HG03095 (cell line): Measurements from ENCODE around the gene CAMK2B.

Experiments
- ATAC-seq: cut with Tn5 transposase; IDR thresholded peaks from one replicate; pipeline ENCODE4 v1.9.1; 2021; ENCODE audit warnings: moderate library complexity; ENCODE audit not compliant: unreplicated experiment

CAMK2B gene

DNA sequence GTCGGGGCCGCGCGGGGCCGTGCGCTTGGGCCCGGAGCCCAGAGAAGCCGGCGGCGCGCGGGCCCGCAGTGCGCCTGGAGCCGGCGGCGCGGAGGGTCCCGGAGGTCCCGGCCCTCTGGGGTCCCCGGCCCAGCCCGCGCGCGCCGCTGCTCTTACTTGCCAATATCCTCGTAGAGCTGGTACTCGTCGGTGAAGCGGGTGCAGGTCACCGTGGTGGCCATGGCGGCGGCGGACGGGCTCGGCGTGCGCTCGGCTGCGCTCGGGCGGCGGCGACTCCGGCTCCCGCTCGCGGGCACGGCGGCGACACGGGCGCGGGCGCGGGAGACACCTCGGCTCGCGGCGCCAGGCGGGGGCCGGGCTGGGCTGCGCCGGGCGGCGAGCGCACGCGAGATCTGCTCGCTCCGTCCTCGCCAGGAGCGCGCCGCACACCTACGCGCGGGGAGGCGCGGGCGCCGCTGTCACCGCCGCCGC, at the start of gene CAMK2B:
TSS of gene CAMK2B (minus strand) at position 394 of the 471 bp plus-strand sequence. CDS start at position 221, 173 bp downstream.
- ATAC-seq, result no peak

DNA sequence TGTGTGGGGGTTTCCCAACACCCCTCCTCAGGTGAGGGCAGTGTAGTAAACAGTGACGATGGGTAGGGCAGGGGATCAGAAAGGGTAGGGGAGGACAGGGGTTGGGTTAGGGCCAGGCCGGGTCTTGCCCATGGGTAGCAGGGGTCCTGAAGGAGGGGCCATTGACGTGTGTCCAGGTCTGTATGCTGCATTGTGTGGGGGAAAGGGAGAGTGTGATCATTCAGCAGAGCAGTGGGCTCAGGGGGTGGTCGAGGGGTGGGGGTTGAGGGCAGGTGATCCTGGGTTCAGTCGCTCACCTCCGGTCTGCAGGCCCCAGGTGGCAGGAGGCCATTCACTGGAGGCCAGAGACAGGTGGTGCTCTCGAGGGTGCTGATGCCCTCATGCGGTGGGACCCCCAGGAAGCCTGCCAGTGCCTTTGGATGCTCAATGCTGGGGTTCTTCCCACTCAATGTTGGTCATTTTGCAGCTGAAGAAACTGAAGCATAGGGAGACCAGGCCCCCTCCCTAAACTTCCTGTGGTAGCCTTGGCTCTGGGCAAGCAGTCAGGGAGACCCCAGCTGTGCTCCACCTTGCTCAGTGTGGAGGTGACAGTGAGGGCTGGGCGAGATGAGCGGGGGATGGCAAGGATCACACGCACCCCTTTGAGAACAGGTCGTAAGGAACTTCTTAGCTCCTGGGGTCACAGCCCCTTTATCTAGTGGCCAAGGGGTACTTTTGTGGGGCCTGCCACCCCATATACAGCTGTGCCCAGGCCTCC, 48.8 kb upstream of the CAMK2B start:
- no peak for ATAC-seq

DNA sequence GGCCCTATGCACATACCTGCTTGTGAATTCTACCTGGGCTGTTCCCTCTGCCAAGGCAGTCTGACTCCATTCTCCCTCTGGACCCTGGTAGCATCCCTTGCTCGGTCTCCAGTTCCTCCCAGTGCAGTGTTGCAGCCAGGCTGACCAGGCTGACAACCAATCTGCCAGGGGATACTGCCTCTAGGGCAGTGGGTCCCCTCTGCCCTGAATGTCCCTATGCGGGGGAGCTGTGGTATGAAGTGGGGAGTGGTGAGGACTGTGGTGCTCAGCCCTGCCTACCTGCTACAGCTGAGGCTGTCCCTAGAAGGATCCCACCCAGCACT, 48.0 kb upstream of the CAMK2B start:
- ATAC-seq, result no peak

DNA sequence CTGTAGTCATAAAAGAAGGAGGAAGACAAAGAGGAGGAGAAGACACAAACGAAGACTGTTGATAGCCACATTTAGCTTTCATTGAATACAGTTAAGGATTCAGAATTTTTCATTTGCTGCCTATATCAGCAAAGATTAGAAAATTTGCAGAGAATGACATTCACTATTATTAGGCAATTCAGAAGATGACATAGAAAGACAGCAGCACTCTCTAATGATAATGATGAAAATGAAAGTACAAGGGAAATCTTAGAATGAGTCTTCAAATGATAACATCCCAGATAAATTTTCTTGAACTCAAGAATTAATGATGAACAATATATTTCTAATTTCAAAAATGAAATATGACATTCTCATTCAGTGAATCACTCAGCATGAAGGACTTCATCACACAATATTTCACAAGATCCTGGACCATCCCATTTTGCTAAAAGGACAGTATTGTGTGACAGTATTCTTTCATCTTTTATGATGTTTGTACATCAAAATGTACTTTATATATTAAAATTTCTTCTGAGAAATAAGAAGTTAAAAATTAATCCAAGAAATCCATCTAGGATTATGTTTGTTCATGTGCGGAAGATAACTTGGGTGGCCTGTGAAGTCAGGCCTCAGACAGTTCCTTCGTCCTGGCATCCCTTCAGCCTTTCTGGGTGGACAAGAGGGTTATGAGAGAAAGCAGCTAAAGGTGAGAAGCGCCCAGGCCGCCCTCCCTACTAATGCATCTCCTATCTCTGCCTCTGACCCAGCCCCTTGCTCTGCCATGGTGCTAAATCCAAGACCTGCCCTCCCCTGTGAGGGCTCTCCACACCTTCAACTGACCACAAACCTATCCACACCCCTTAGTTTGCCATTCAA, 47.4 kb upstream of the CAMK2B start:
- ATAC-seq, result no peak

DNA sequence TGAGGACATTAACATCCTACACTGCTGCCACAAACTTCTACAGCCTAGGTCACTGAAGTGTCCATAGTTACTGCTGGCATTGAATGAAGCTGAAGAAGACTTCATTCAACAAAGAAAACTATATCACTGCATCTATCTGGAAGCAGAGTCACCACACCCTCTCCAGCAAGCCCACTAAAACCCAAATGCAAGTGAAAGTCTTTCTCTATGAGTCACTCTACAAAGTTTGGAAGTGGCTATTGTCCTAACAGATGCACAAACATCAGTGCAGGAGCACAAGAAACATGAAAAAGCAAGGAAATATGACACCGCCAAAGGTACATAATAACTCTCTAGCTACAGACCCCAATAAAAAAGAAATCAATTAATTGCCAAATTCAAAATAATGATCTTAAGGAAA, 43.5 kb upstream of the CAMK2B start:
- ATAC-seq, result no peak

DNA sequence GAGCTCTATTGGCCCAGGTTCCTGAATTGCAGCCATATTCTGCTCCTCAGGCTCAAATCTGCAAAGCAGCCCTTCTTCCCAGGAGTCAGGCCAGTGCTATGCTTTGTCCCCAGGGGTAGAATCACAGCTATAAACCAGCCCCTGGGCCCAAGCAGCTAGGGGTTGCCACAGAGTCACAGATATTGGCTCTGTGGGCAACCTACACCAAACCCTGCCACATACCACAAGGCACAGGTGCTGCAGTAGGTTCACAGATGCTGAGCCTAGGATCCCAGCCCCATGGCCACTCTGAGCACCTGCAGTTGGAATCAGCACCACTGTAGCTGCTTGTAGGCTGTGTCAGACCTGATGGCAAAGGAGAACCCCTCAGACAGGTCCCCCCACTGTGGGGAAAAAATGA, 43.1 kb upstream of the CAMK2B start:
- ATAC-seq, result no peak

DNA sequence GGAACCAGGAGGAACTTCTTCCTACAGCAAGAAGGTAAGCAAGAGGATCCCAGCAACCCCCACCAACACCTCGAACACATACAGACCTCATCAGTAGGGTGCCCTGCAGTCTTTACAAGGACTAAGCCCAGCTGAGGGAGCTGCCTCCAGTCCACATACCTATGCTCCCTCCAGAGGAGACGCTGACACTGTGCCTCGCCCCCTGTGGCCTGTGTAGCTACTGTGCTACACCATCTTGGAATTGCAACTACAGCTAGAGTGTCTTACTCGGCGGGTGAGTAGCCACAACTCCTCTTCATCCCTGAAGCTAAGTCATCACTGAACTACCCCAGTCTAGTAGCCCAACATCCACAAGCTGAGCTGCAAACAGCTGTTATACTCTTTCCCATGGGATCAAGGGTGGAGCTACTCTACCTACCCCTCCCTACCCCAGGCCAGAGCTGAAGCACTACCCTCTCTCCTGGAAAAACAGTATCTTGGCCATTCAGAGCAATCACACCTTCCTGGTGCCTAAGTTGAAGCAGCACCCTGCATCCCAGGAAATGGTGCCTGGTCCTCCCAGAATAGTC, 42.2 kb upstream of the CAMK2B start:
- ATAC-seq, result no peak

DNA sequence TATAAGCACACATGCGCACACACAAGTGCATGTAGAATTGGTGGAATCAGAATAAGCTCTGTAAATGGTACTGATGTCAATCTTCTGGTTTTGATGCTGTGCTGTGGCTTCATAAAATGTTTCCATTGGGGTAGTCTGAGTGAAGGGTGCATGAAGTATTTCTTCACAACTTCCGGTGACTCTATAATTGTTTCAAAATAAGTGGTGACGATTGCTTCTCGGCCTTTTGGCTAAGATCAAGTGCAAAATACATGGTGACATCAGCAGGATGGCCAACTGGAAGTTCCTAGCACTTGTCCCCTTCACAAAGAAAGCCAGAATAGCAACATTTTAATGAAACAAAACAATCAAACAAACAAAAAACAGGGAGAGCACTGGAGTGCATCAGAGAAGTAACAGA, 41.6 kb upstream of the CAMK2B start:
- no peak for ATAC-seq

DNA sequence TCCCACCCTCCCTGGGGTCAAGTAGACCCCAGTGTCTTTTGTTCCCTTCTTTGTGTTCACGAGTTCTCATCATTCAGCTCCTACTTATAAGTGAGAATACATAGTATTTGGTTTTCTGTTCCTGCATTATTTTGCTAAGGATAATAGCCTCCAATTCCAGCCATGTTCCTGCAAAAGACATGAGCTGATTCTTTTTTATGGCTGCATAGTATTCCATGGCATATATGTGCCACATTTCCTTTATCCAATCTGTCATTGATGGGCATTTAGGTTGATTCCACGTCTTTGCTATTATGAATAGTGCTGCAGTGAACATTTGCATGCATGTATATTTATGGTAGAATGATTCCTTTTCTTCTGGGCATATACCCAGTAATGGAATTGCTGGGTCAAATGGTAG, 28.3 kb upstream of the CAMK2B start:
- no peak for ATAC-seq

DNA sequence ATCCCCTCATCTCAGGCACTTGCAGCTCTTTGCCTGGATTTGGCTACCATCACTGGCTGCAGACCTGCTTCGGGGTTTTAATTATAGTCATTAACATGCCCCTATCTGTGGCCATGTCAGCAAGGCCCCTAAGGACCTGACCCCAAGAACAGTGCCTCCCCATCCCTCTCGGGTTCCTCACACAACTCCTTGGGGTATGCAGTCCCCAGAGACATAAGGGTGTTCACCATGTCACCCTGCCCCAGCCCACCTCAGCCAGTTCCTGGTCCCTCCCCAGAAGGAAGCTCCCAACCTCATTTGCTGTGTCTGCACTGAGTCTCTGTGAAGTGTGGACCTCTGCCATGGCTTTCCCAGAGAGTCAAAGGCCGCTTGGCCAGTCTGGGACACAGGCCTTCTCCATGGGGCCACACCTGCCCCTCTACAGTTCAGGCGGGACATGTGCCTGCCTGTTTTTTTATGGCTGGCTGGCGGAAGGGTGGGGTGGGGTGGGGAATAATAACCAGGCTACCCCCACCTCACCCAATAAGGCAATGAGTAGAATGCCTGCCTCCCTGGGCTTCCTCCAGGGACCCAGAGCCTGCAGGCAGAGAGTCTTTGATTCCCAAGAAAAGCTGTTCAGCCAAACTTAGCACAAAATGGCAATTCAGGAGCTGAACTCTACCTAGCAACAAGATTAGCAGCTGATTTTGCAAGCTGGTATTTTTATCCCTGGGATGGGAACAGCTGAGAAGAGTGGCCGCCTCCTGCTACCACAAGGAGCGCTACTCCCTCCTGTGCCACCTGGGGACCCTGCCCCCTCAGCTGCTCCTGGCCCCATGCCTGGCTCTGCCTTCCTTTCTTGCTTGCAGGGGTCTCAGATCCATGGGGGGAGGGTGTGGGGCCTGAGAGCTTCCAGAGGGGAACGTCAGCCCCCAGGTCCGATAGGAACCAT, 23.7 kb upstream of the CAMK2B start:
- ATAC-seq, result no peak

DNA sequence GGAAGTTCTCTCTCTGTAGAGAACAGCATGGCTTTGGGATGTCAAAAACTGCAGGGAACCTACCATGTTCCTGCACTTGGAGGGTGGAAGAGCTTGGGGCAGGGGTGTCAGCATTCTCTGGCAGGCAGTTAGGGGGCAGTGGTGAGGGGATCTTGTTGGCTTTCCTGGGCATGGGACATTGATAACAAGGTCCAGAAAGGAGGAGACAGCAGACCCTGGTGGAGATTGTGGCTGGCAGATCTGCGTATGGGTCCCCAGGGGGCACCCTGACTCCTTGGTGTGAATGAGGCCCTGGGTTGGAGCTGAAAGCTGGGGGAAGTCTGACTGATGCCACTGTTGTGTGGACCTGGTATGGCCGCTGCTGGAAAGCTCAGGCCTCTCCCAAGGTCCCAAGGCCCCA, 22.9 kb upstream of the CAMK2B start:
- no peak for ATAC-seq

DNA sequence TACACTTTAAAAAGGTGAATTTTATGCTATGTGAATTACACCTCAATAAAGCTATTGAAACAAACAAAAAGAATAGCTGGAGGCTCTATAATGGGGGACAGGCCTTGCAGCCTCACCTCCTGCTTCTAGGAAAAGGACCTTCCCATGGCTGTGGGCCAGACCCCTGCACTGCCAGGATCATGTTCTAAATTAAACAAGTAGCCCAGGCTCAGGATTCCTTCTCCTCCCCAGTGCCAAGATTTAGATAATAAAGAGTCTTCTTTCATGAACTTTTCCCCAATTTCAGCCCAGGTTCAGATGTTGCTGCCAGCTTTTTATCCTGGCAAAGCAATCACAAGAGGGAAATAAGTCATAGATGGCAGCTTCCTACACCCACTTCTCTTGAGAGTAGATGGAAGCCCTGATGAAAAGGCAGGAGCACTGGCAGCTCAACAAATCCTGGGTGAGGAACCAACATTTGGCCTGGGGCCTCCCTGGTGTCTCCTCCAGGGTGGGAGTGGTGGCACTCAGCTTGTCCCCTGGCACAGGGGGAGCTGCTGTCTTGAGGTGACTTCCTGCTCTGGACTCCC, 22.2 kb upstream of the CAMK2B start:
- ATAC-seq, result no peak

DNA sequence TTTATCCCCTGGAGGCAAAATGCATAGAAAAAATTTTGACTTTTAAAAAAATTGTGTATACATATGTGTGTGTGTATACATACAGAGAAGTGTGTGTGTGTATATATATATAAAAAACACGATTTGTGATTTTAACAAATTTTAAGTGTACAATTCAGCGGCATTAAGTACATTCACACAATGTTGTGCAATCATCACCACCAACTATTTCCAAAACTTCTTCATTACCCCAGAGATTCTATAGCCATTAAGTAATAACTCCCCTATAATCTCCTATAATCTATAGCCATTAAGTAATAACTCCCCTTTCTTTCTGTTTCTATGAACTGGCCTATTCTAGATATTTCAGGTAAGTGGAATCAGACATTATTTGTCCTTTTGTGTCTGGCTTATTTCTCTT, 20.7 kb upstream of the CAMK2B start:
- ATAC-seq, result no peak

DNA sequence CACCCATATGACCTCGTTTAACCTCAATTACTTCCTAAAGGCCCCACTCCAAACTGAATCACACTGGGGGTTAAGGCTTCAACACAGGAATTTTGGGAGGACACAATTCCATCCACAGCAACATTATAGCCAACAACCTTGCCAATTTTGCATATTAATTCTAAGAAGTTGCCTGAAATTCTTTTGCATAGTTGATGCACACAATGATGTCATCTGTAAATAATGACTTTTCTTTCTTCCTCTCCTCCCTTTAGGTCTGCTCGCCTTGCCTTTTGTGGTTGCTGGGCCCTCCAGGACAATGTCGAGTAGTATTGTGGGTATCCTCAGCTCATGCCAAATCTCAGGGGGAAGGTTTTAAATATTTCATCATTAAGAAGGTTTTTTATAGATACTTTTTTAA, 16.0 kb upstream of the CAMK2B start:
- no peak for ATAC-seq

DNA sequence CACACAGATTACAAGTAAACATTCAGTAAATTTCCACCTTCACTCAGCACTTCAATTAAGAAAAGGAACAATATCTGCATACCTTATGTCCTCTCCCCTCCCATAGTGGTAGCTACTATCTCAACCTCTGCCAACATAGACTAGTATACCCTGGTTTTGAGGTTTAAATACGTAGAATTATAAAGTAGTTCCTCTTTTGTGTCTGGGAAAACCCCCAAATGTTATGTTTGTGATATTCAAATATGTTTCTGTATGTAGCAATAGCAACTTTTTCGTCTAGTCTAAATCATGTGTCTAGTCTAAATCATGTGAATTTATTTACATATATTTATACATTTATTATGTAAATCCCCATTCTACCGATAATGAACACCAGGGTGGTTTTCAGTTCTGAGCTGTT, 13.2 kb upstream of the CAMK2B start:
- no peak for ATAC-seq

DNA sequence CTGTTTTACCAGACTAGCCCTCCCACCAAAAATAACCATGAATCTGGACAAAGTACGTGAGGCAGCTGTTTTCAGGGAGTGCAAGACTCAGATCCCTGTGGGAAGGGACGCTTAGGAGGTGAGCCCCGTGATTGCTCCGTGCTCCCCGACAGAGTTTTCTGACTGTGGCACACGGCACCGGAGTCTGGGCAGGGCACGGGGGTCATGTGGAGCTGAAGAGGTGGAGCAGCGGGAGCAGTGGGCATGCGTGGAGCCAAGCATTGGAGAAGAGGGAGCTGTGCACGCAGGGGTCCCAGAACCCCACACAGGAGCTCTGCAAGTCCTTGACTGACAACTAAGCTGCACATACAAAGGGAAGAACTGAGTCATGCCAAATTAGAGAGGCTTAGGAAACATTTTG, 11.1 kb upstream of the CAMK2B start:
- ATAC-seq, result no peak

DNA sequence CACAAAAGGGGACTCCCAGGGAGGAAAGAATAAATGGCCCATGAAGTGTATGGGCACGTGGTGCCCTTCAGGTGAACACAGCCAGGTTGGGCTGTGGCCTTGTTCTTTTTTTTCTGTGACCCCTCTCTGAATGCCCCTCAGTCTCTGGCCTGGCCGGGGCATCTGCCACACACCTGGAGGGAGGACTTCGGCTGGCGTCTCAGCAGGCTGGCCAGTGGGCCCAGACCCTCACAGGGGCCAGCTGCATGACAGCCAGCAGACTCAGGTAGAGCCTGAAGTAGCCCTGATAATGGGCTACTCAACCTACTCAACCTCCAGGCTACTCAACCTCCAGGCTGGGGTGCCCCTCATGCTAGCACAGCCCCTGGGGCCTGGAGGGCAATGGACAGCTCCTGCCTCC, 9.8 kb upstream of the CAMK2B start:
- ATAC-seq, result no peak

DNA sequence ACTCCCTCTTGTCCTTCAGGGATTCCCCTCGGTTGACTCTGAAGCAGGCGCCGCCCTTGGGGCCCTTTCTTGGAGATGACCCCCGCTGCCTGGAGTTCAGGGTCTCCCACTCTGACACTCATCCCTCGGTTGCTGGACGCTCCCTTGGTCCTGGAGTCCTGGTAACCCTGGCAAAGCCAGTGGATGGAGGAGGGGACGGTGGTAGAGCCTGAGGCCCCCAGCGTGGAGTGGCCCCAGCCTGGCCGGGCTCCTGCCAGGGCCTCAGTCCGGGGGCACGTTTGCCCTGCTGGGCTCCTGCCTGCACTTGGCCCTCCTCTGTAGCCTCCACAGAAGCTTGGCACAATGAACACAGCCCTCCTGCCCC, 9.3 kb upstream of the CAMK2B start:
- no peak for ATAC-seq

DNA sequence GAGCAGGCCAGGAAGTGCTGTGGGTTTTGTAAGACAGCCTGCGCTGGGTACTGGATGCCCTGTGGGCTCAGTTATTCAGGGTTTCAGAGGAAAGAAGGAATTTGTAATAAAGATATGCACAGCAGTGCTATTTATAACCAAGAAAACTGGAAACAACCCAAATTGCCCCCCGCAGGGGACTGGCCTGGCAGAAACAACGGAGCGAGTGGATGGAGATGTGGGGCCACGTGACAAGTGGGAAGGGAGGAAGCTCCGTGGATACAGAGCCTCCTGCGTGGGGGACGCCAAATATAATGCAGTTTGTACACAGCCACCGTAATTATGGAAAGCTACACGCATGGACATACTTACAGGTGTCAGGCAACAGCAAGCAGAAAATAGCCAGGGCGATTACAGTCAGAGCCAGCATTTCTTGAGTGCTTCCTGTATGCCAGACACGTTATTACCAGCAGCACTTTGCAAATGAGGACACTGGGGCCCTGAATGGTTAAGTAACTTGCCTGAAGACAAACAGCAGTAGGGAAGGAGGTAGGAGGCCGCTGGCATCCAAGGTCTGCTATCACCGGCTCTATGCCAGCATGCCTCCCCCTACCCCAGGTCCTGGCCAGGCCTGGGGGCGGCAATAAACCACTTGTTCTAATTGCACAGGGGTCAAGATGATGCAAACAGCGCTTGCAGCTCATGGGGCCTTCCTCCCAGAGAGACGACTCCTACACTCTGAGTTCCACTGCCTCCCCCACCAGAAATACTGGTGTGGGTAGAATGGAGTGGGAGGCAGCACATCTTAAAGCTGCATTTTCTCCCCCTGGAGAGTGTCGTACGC, 8.7 kb upstream of the CAMK2B start:
- ATAC-seq, result no peak

DNA sequence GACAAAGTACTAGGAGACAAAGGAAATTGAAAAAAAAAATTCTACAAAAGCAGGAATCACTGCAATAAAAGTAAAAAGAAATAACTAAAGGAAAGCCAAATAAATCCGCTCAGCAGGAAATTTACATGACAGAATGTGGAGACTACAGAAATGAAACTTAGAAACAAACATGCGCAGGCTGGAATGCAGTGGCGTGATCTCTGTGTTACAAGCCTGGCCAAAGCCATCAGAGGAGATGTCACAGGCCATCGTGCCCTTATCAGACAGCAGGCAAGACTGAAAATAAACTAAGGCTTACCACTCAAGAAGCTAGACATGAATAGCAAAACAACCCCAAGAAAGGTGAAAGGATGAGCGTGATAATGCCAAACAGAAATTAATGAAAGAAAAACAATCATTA, 6.3 kb upstream of the CAMK2B start:
- no peak for ATAC-seq
